IPS-15b (cell line): ENCODE results near the gene APC2.

Experiments
- H3K27me3 ChIP-seq: one replicate; pipeline ENCODE4 v1.6.1; 2013; ENCODE audit warnings: low read length; ENCODE audit not compliant: control insufficient read depth, insufficient read depth
- H3K36me3 ChIP-seq: one replicate; pipeline ENCODE4 v1.6.1; 2013; ENCODE audit warnings: low read length; ENCODE audit not compliant: control insufficient read depth, insufficient read depth
- H3K4me1 ChIP-seq: one replicate; pipeline ENCODE4 v1.6.1; 2013; ENCODE audit warnings: mild to moderate bottlenecking, low read length; ENCODE audit not compliant: control insufficient read depth, insufficient read depth
- H3K4me3 ChIP-seq: one replicate; pipeline ENCODE4 v1.5.1; 2013; ENCODE audit warnings: low read depth, low read length
- H3K9ac ChIP-seq: one replicate; pipeline ENCODE4 v1.6.1; 2013; ENCODE audit warnings: low read depth, mild to moderate bottlenecking, low read length
- H3K9me3 ChIP-seq: one replicate; pipeline ENCODE4 v1.6.1; 2013; ENCODE audit warnings: mild to moderate bottlenecking, low read length; ENCODE audit not compliant: control insufficient read depth, insufficient read depth

APC2 gene

DNA sequence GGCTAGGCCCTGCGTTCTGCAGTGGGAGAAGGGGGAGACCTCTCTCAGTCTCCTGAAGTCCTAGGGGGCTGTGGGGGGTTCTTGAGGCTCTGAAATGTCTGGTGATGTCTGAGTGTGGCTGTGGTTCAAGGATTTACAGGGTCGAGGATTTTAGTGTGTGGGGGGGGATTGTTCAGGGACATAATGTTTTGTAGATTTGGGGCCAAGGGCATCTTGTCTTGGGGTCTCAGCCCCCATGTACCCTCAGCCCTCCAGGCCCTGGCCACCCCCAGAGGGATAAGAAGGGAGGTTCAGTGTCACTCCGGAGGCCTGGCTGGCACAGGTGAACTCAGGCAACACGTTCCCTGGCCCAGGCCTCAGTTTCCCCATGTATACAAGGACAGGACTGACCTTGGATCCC is 2.4 kb upstream of the APC2 start:
- Histone ChIP-seq H3K4me1 (peaks cover 3% of the 10 kb centered on the region), H3K9me3 (no peaks in the 10 kb centered on the region), H3K27me3 (peaks cover 52% of the 10 kb centered on the region), H3K9ac (no peak overlapping the region), H3K36me3 (no peaks in the 10 kb centered on the region), H3K4me3 (no peak overlapping the region)

DNA sequence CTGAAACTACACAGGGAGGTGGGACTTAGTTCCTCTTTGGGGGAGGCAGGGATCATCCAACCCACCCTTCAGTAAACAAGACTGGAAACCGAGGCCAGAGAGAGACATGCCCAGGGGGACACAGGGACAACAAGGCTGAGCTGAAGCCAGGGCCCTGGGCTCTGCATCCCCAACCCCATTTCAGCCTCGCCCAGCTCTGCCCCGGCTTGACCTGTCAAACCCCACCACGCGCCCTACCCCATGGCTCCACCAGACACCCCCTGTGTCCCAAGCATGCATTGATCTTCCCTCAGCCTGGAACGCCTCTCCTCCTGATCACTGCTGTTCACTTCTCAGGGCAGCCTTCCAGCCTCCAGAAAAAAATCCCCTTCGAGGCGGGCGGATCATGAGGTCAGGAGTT is 2.0 kb upstream of the APC2 start:
- H3K4me1 ChIP-seq = peaks cover 3% of the 10 kb centered on the region
- H3K9me3 ChIP-seq = no peaks in the 10 kb centered on the region
- no peak overlapping the region for H3K9ac ChIP-seq
- no peaks in the 10 kb centered on the region for H3K36me3 ChIP-seq
- no peak overlapping the region for H3K4me3 ChIP-seq
- H3K27me3 ChIP-seq = peaks cover 56% of the 10 kb centered on the region

DNA sequence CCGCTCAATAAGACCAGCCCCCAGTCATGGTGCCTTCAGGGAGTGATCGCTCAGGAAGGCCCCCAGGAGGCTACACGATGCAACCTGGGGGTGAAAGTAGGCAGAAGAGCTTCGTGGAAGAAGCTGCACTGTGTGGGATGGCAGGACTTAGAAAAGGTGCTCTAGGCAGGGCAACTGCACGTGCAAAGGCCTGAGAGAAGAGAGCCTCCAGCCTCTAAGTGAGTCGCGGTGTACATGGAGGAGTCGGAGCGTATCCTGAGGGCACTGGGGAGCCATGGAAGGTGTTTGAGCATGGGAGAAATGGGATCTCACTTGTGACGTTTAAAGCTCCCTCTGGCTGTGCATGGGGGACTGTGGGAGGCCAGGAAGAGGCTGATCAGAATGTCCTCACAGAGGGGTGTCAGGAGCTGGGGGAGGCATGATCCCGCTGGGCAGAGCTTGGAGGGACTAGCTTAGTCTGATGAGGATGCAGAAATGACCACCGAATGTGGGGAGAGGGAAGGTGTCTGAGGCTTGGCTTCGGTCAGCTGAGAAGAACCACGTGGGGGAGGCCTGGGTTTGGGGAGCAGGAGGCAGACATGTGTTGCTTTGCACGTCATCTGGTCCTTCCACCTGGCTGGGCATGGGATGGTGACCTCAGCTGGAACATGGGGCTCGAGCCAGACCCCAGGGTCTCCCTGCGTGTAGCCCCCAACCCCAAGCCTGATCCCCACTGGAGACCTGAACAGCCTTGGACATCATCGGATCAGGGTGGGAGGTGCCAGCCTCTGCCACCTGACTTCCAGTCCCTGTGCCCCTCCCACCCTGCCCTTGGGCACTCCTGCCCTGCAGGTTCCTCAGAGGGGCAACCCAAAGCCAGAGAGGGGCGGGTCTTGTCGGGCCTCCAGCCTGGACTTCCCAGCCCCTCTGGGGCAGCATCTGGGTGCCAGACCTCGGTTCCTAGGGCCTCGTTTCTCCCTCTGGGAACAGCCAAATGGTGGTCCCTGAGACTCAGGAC is 1.1 kb downstream of the APC2 start:
- Histone ChIP-seq H3K9me3 (no peaks in the 10 kb centered on the region), H3K4me1 (no peaks in the 10 kb centered on the region), H3K36me3 (no peaks in the 10 kb centered on the region), H3K27me3 (peaks cover 66% of the 10 kb centered on the region), H3K9ac (no peak overlapping the region), H3K4me3 (peak overlapping the region; percentile 8)

DNA sequence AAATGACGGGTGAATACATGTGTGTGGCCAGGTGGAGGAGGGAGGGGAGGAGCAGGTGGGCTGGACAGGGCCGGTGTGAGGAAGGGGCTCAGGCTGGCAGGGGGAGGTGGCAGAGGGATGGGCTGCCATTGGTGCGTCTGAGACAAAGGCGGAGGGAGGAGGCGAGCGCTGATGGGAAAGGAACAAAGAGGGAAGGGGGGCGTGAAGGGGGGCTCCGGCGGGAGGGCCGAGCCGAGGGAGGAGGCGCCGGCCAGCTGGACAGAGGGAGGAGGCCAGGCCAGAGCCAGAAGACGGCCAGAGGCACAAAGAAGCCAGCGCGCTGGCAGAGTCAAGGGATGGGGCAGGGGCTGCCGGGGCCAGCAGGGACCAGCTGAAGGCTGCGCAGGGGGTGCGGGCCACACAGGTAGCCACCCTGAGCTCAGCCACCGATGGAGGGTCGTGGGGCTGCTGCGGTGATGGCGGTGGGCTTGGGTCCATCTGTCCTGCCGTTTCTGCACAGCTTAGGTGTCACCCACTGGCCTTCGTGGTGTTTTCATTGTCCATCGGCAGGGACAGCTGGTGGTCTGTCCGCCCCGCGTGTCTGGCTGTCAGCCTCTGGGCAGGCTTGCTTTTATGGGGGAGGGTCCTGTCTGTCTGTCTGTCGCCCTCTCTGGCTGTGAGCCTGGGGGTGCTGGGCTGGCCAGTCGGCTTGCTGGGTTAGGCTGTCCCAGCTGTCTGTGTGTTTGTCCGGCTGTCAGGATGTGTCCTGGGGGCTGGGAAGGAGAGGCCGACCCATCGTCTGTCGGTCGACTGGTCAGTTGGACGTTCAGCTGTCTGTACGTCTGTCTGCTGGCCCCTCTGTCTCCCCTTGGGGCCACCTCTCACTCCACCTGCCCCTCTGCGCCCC is 2.2 kb downstream of the APC2 start:
- H3K9me3 ChIP-seq = no peaks in the 10 kb centered on the region
- no peaks in the 10 kb centered on the region for H3K36me3 ChIP-seq
- H3K27me3 ChIP-seq = peaks cover 67% of the 10 kb centered on the region
- H3K9ac ChIP-seq = no peak overlapping the region
- no peak overlapping the region for H3K4me3 ChIP-seq
- no peaks in the 10 kb centered on the region for H3K4me1 ChIP-seq

DNA sequence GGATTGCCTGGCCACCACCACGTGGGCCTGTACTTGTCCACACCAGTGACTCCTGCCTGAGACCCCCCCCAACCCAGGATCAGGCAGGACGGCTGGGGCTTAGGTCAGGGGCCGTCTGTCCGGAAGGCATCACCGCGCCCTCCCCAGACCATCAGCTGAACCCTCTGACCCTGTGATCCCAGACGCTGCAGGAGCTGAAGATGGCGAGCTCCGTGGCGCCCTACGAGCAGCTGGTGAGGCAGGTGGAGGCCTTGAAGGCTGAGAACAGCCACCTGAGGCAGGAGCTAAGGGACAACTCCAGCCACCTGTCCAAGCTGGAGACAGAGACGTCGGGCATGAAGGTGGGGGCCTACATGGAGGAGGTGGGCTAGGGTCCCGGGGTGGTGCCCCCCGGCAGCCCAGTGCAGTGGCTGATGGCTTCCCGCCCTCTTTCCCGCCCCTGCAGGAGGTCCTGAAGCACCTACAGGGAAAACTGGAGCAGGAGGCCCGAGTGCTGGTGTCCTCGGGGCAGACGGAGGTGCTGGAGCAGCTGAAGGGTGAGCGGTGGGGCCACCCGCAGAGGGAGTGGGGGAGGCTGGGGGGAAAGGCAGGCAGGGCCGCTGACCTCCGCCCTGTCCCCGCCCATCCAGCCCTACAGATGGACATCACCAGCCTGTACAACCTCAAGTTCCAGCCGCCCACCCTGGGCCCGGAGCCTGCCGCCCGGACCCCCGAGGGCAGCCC is 3.0 kb downstream of the APC2 start:
- Histone ChIP-seq H3K4me1 (peaks cover 2% of the 10 kb centered on the region), H3K4me3 (no peak overlapping the region), H3K9ac (no peak overlapping the region), H3K9me3 (no peaks in the 10 kb centered on the region), H3K36me3 (no peaks in the 10 kb centered on the region), H3K27me3 (peaks cover 66% of the 10 kb centered on the region)

DNA sequence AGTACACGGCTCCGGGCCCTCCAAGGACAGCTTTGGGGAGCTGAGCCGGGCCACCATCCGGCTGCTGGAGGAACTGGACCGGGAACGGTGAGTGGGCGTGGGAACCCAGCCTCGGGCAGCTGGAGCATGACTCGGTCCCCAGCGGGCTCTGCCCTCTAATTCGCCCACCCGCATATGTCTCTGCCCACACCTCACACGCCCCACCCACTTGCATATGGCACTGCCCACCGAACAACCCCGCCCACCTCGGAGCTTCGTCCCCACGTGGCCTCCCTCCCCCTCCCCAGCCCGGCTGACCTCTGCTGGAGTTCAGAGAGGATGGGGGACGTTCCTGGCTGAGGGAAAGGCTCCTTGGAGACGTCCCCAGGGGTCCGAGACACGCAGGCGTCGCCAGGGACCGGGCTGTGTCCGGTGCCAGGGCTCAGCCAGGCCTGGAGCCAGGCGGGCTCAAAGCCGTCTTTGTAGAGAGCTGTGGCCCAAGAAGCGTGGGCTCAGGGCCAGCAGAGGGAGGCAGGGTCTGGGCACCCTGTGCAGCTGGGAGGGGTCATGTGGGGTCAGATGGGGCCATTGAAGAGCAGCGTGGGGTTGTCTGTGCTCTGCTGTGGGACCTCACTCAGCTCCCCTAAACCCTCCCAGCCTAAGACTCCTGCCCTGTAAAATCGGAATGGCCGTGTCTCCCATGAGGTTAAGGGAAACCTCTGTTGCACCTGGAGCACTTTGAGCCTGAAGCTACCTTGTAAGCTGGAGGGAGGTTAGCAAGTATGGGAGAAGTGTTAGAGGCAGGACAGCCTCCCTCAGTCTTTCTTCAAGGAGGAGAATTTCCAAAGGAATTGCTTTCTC is 3.8 kb downstream of the APC2 start:
- Histone ChIP-seq H3K27me3 (peaks cover 67% of the 10 kb centered on the region), H3K9me3 (no peaks in the 10 kb centered on the region), H3K9ac (no peak overlapping the region), H3K4me3 (no peak overlapping the region), H3K36me3 (no peaks in the 10 kb centered on the region), H3K4me1 (peaks cover 2% of the 10 kb centered on the region)

DNA sequence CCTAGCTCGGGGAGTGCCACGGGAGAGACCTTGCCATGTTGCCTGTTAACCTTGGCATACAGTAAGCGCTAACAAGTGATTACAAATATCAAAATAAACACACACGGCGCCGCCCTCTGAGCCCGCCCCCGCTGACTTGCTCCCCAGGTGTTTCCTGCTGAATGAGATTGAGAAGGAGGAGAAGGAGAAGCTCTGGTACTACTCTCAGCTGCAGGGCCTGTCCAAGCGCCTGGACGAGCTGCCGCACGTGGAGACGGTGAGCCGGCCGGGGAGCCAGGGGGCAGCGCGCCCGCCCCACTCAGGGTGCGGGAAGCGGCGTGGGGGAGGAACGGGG is 5.0 kb downstream of the APC2 start:
- H3K4me1 ChIP-seq = peaks cover 2% of the 10 kb centered on the region
- H3K9ac ChIP-seq = no peak overlapping the region
- no peak overlapping the region for H3K4me3 ChIP-seq
- peaks cover 58% of the 10 kb centered on the region for H3K27me3 ChIP-seq
- no peaks in the 10 kb centered on the region for H3K9me3 ChIP-seq
- no peaks in the 10 kb centered on the region for H3K36me3 ChIP-seq

DNA sequence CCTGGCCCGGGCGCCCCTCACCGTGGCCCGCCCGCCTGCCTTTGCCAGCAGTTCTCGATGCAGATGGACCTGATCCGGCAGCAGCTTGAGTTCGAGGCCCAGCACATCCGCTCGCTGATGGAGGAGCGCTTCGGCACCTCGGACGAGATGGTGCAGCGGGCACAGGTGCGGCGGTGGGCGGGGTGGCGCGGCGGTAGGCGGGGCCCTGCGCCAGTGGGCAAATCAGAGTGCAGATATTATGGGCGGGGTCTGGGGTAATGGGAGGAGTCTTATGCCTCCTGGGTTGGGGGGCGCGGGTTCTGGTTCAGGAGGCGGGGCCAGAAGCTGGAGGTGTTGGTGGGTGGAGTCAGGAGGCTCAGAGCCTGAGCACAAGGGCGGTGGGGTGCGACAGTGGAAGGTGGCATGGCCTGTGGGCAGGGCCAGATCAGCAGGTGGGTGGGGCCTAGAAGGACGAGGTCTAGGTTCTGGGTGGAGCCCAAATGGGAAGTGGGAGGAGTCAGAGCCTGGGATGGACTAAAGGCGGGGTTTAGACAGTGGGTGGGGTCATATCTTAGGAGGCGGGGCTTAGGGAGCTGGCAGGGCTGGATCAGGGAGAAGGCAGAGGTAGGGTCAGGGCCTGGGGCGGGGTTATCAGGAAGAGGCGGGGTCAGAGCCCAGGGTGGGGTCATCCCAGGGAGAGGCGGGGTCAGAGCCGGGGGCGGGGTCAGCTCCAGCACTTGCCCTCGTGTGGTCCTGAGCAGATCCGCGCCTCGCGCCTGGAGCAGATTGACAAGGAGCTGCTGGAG is 5.6 kb downstream of the APC2 start:
- Histone ChIP-seq H3K9ac (no peak overlapping the region), H3K36me3 (no peaks in the 10 kb centered on the region), H3K4me3 (peak overlapping the region; percentile 22), H3K9me3 (no peaks in the 10 kb centered on the region), H3K4me1 (peaks cover 2% of the 10 kb centered on the region), H3K27me3 (peaks cover 54% of the 10 kb centered on the region)

DNA sequence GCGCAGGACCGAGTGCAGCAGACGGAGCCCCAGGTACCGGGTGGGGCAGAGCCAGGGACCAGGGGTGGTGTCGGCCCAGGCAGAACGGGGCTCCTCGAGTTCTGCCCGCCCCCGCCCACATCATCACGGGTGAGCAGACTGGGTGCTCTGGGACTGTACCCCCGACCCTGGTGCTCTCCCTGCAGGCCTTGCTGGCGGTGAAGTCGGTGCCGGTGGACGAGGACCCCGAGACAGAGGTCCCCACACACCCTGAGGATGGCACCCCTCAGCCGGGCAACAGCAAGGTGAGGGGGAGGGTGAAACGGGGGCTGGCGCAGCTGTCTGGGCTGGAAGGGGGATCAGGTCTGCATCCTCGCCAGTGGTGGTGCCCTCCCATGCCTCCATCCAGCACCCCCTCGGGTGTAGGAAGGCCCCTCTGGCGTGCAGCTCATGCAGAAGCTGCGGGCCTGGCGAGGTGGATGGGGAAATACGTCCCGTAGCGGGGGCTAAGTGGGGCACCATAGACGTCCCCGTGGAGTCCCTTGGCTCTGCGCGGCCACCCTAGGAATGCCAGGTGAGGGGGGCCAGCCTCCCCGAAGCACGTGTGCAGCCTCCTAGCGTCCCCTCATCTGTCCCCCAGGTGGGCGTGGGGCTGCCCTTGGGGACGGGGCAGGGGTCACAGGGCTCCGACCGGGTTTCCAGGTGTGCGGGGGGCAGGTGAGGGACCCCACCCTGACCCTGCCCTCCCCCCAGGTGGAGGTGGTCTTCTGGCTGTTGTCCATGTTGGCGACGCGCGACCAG is 6.4 kb downstream of the APC2 start:
- Histone ChIP-seq H3K4me3 (peak overlapping the region; percentile 22), H3K9ac (no peak overlapping the region), H3K4me1 (peaks cover 2% of the 10 kb centered on the region), H3K27me3 (peaks cover 46% of the 10 kb centered on the region), H3K36me3 (no peaks in the 10 kb centered on the region), H3K9me3 (no peaks in the 10 kb centered on the region)
